ENCODE results near the gene KRT2.

KRT2 gene

GRCh38 chr12:52628111-52628507, 23.9 kb downstream of the KRT2 start:
- TF ChIP-seq YY1 (IDR thresholded peaks at IDR 0.05; ENCODE audit: insufficient read depth, insufficient read length) = no peak
- no peak for TF ChIP-seq SUZ12 (IDR thresholded peaks at IDR 0.05; ENCODE audit: extremely low read depth, insufficient read depth, insufficient read length)
- TF ChIP-seq ZNF274 (IDR thresholded peaks at IDR 0.05; ENCODE audit: low read depth, low read length) = no peak
- H3K9me3 ChIP-seq (ENCODE audit: insufficient read depth, low read length) = peaks cover 8% of the 10 kb centered on the region; the same call in 1 of the 2 replicates
- no peak overlapping the region for H3K4me3 ChIP-seq (ENCODE audit: insufficient read length, low read depth)
- DNase-seq (ENCODE audit: low read depth, low spot score) = no peak
- no peaks in the 10 kb centered on the region for H3K36me3 ChIP-seq (ENCODE audit: insufficient read depth, insufficient read length, low read length)
- no peaks in the 10 kb centered on the region for H3K4me1 ChIP-seq (ENCODE audit: insufficient read depth, insufficient read length)
- no peaks in the 10 kb centered on the region for H3K27me3 ChIP-seq (ENCODE audit: insufficient read depth, insufficient read length)
- H3K9ac ChIP-seq (ENCODE audit: insufficient read length, low read depth) = no peak overlapping the region

GRCh38 chr12:52627395-52628110, 24.5 kb downstream of the KRT2 start:
- DNase-seq (ENCODE audit: low read depth, low spot score) = no peak
- TF ChIP-seq YY1 (IDR thresholded peaks at IDR 0.05; ENCODE audit: insufficient read depth, insufficient read length) = no peak
- TF ChIP-seq SUZ12 (IDR thresholded peaks at IDR 0.05; ENCODE audit: extremely low read depth, insufficient read depth, insufficient read length) = no peak
- TF ChIP-seq ZNF274 (IDR thresholded peaks at IDR 0.05; ENCODE audit: low read depth, low read length) = no peak
- Histone ChIP-seq H3K36me3 (ENCODE audit: insufficient read depth, insufficient read length, low read length) (no peaks in the 10 kb centered on the region), H3K4me3 (ENCODE audit: insufficient read length, low read depth) (no peak overlapping the region), H3K4me1 (ENCODE audit: insufficient read depth, insufficient read length) (no peaks in the 10 kb centered on the region), H3K9me3 (ENCODE audit: insufficient read depth, low read length) (peaks cover 8% of the 10 kb centered on the region; the same call in 1 of the 2 replicates), H3K9ac (ENCODE audit: insufficient read length, low read depth) (no peak overlapping the region), H3K27me3 (ENCODE audit: insufficient read depth, insufficient read length) (no peaks in the 10 kb centered on the region)

- H3K4me1 ChIP-seq (ENCODE audit: insufficient read depth, insufficient read length) = no peaks in the 10 kb centered on the region
- H3K36me3 ChIP-seq (ENCODE audit: insufficient read depth, insufficient read length, low read length) = no peaks in the 10 kb centered on the region
- no peak overlapping the region for H3K9ac ChIP-seq (ENCODE audit: insufficient read length, low read depth)
- H3K4me3 ChIP-seq (ENCODE audit: insufficient read length, low read depth) = no peak overlapping the region
- no peak for DNase-seq (ENCODE audit: low read depth, low spot score)
- peaks cover 8% of the 10 kb centered on the region; the same call in 1 of the 2 replicates for H3K9me3 ChIP-seq (ENCODE audit: insufficient read depth, low read length)
- peaks cover 2% of the 10 kb centered on the region for H3K27me3 ChIP-seq (ENCODE audit: insufficient read depth, insufficient read length)
- TF ChIP-seq ZNF274 (IDR thresholded peaks at IDR 0.05; ENCODE audit: low read depth, low read length) (no peak), SUZ12 (IDR thresholded peaks at IDR 0.05; ENCODE audit: extremely low read depth, insufficient read depth, insufficient read length) (no peak), YY1 (IDR thresholded peaks at IDR 0.05; ENCODE audit: insufficient read depth, insufficient read length) (no peak)
These were observed 29.7 kb downstream of the KRT2 start for GRCh38 chr12:52622349-52622748.

GRCh38 chr12:52618866-52619265, 33.1 kb downstream of the KRT2 start:
- H3K4me3 ChIP-seq (ENCODE audit: insufficient read length, low read depth) = no peak overlapping the region
- H3K27me3 ChIP-seq (ENCODE audit: insufficient read depth, insufficient read length) = peaks cover 4% of the 10 kb centered on the region
- no peak for DNase-seq (ENCODE audit: low read depth, low spot score)
- H3K9me3 ChIP-seq (ENCODE audit: insufficient read depth, low read length) = peaks cover 4% of the 10 kb centered on the region; the same call in 1 of the 2 replicates
- H3K9ac ChIP-seq (ENCODE audit: insufficient read length, low read depth) = no peak overlapping the region
- TF ChIP-seq YY1 (IDR thresholded peaks at IDR 0.05; ENCODE audit: insufficient read depth, insufficient read length) = no peak
- no peaks in the 10 kb centered on the region for H3K36me3 ChIP-seq (ENCODE audit: insufficient read depth, insufficient read length, low read length)
- no peaks in the 10 kb centered on the region for H3K4me1 ChIP-seq (ENCODE audit: insufficient read depth, insufficient read length)

GRCh38 chr12:52618216-52618615, 33.8 kb downstream of the KRT2 start, which contains the start of gene KRT73:
Gene KRT73, minus strand, starts transcription at chr12:52618559. Its CDS starts 35 bp downstream, at chr12:52618524.
- no peak for DNase-seq (ENCODE audit: low read depth, low spot score)
- H3K9ac ChIP-seq (ENCODE audit: insufficient read length, low read depth) = no peak within 1 kb of the TSS
- TF ChIP-seq ZNF274 (IDR thresholded peaks at IDR 0.05; ENCODE audit: low read depth, low read length) = no peak
- TF ChIP-seq SUZ12 (IDR thresholded peaks at IDR 0.05; ENCODE audit: extremely low read depth, insufficient read depth, insufficient read length) = no peak
- no peak for TF ChIP-seq YY1 (IDR thresholded peaks at IDR 0.05; ENCODE audit: insufficient read depth, insufficient read length)

GRCh38 chr12:52617403-52617785, 34.6 kb downstream of the KRT2 start:
- TF ChIP-seq YY1 (IDR thresholded peaks at IDR 0.05; ENCODE audit: insufficient read depth, insufficient read length) = no peak
- TF ChIP-seq ZNF274 (IDR thresholded peaks at IDR 0.05; ENCODE audit: low read depth, low read length) = no peak
- no peak for TF ChIP-seq SUZ12 (IDR thresholded peaks at IDR 0.05; ENCODE audit: extremely low read depth, insufficient read depth, insufficient read length)
- H3K9ac ChIP-seq (ENCODE audit: insufficient read length, low read depth) = no peak overlapping the region
- no peak overlapping the region for H3K4me3 ChIP-seq (ENCODE audit: insufficient read length, low read depth)

More at GRCh38 chr12:52618216-52618615, 33.8 kb downstream of the KRT2 start, which contains the start of gene KRT73:
- Histone ChIP-seq H3K9me3 (ENCODE audit: insufficient read depth, low read length) (no peaks in the 10 kb centered on the region; the same call in 1 of the 2 replicates), H3K4me3 (ENCODE audit: insufficient read length, low read depth) (no peak within 1 kb of the TSS), H3K4me1 (ENCODE audit: insufficient read depth, insufficient read length) (no peaks in the 10 kb centered on the region), H3K36me3 (ENCODE audit: insufficient read depth, insufficient read length, low read length) (no peaks in the 10 kb centered on the region), H3K27me3 (ENCODE audit: insufficient read depth, insufficient read length) (peaks cover 4% of the 10 kb centered on the region)

GRCh38 chr12:52616680-52617402, 35.2 kb downstream of the KRT2 start:
- DNase-seq (ENCODE audit: low read depth, low spot score) = no peak
- Histone ChIP-seq H3K4me3 (ENCODE audit: insufficient read length, low read depth) (no peak overlapping the region), H3K4me1 (ENCODE audit: insufficient read depth, insufficient read length) (no peaks in the 10 kb centered on the region), H3K9ac (ENCODE audit: insufficient read length, low read depth) (no peak overlapping the region), H3K36me3 (ENCODE audit: insufficient read depth, insufficient read length, low read length) (no peaks in the 10 kb centered on the region), H3K9me3 (ENCODE audit: insufficient read depth, low read length) (no peaks in the 10 kb centered on the region), H3K27me3 (ENCODE audit: insufficient read depth, insufficient read length) (peaks cover 6% of the 10 kb centered on the region)
- no peak for TF ChIP-seq SUZ12 (IDR thresholded peaks at IDR 0.05; ENCODE audit: extremely low read depth, insufficient read depth, insufficient read length)
- TF ChIP-seq YY1 (IDR thresholded peaks at IDR 0.05; ENCODE audit: insufficient read depth, insufficient read length) = no peak
- no peak for TF ChIP-seq ZNF274 (IDR thresholded peaks at IDR 0.05; ENCODE audit: low read depth, low read length)

More at GRCh38 chr12:52617403-52617785, 34.6 kb downstream of the KRT2 start:
- H3K4me1 ChIP-seq (ENCODE audit: insufficient read depth, insufficient read length) = no peaks in the 10 kb centered on the region
- peaks cover 4% of the 10 kb centered on the region for H3K27me3 ChIP-seq (ENCODE audit: insufficient read depth, insufficient read length)
- H3K9me3 ChIP-seq (ENCODE audit: insufficient read depth, low read length) = no peaks in the 10 kb centered on the region
- H3K36me3 ChIP-seq (ENCODE audit: insufficient read depth, insufficient read length, low read length) = no peaks in the 10 kb centered on the region
- no peak for DNase-seq (ENCODE audit: low read depth, low spot score)
